Measurements from ENCODE around the gene CDSN.
A peak's percentile ranks its signal among the peaks of the same experiment; 100 is the strongest.
"Not testable (repeated sequence)": the region's sequence is repeated elsewhere in the genome, so short reads cannot be mapped to it uniquely, and the experiment has no call there.

The CDSN gene, protein sequence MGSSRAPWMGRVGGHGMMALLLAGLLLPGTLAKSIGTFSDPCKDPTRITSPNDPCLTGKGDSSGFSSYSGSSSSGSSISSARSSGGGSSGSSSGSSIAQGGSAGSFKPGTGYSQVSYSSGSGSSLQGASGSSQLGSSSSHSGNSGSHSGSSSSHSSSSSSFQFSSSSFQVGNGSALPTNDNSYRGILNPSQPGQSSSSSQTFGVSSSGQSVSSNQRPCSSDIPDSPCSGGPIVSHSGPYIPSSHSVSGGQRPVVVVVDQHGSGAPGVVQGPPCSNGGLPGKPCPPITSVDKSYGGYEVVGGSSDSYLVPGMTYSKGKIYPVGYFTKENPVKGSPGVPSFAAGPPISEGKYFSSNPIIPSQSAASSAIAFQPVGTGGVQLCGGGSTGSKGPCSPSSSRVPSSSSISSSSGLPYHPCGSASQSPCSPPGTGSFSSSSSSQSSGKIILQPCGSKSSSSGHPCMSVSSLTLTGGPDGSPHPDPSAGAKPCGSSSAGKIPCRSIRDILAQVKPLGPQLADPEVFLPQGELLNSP

DNA sequence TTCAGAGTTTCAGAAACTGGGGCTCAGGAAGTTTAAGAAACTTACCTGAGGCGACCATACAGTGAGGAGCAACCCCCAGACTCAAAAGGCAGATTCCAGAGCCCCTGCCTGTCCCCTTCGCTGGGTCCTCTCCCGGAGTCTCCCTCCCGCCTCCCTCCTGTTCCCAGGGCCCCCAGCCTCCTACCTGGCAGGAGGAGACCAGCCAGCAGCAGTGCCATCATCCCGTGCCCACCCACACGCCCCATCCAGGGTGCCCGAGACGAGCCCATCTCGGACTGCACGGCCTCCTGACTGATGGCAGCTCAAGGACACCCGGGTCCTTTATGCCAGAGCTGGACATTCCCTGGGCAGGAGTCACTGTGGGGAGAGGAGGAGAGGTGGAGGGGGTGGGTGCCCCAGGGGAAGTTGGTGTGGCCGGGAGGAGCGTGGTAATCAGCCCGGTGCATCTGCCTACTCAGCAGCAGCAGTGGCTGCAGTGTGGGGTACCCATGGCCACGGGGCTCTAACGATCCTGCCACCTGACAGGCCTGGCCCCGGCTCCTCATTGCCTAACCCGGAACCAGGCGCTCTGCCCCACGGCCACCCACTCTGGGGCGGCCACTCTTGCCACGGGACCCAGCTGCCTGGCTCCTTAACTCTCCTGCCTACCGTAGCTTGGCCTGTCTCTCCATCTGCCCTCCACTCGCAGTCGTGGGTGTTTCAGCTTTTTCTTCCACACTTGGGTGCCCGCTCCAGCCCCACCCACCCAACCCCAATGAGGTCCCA is at the start of gene CDSN:
CDSN (minus strand) TSS at position 296 of the 765 bp plus-strand sequence; CDS start at position 269, 27 bp downstream.
- Histone ChIP-seq H3K27me3 (ENCODE audit: low read depth) (no peaks in the 10 kb centered on the region), H3K36me3 (replicated peaks) (no peaks in the 10 kb centered on the region), H3K4me1 (no peaks in the 10 kb centered on the region), H3K9me3 (no peaks in the 10 kb centered on the region), H3K4me3 (no peak within 1 kb of the TSS)
- in situ Hi-C loops (cut with MboI; ENCODE audit: low sequenced_read_pairs) = no loop called here
- no peak for DNase-seq (ENCODE audit: low spot score in 2 of 2)

- no peak for DNase-seq (ENCODE audit: low spot score in 2 of 2)
- Histone ChIP-seq H3K36me3 (replicated peaks) (peaks cover 4% of the 10 kb centered on the region), H3K9me3 (peaks cover 3% of the 10 kb centered on the region; the same call in 1 of the 2 replicates), H3K4me3 (no peak overlapping the region), H3K27me3 (ENCODE audit: low read depth) (no peaks in the 10 kb centered on the region), H3K4me1 (peaks cover 14% of the 10 kb centered on the region)
- in situ Hi-C loops (cut with MboI; ENCODE audit: low sequenced_read_pairs) = no loop called here
Measured at GRCh38 chr6:31169123-31169857, 49.0 kb upstream of the CDSN start.

GRCh38 chr6:31168606-31169005 is 48.4 kb upstream of the CDSN start:
- DNase-seq (ENCODE audit: low spot score in 2 of 2) = no peak
- Histone ChIP-seq H3K9me3 (peaks cover 3% of the 10 kb centered on the region; the same call in 1 of the 2 replicates), H3K4me1 (peaks cover 14% of the 10 kb centered on the region), H3K36me3 (replicated peaks) (peaks cover 5% of the 10 kb centered on the region), H3K27me3 (ENCODE audit: low read depth) (no peaks in the 10 kb centered on the region), H3K4me3 (no peak overlapping the region)
- in situ Hi-C loops (cut with MboI; ENCODE audit: low sequenced_read_pairs) = no loop called here

DNA sequence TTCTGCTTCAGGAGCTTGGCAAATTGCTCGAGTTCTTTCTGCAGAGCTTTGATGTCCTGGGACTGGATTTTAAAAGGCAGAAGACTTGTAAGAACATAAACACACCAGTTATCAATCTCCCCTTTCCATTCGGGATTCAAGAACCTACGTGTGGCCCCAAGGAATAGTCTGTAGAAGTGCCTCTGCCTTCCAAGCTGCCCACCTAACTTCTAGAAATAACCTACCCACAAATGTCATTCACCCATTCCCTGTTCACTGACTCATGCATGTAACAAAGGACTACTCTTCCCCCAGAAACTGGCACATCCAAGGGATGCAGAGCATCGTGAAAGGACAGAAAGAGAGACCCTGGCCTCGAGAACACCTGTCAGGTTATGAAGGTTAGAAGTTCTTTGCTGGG is 45.7 kb upstream of the CDSN start:
- Histone ChIP-seq H3K4me1 (no peaks in the 10 kb centered on the region), H3K9me3 (peaks cover 3% of the 10 kb centered on the region; the same call in 1 of the 2 replicates), H3K27me3 (ENCODE audit: low read depth) (no peaks in the 10 kb centered on the region), H3K4me3 (no peak overlapping the region), H3K36me3 (replicated peaks) (peaks cover 25% of the 10 kb centered on the region)
- no peak for DNase-seq (ENCODE audit: low spot score in 2 of 2)
- in situ Hi-C loops (cut with MboI; ENCODE audit: low sequenced_read_pairs) = no loop called here

- H3K9me3 ChIP-seq; DNase-seq (ENCODE audit: low spot score in 2 of 2); H3K4me1 ChIP-seq; H3K27me3 ChIP-seq (ENCODE audit: low read depth); in situ Hi-C loops (cut with MboI; ENCODE audit: low sequenced_read_pairs); H3K4me3 ChIP-seq: not testable (repeated sequence)
- H3K36me3 ChIP-seq (replicated peaks) = peaks cover 26% of the 10 kb centered on the region
Measured at GRCh38 chr6:31165064-31165832, 45.0 kb upstream of the CDSN start.

- peak overlapping the region; percentile 18; the same call in 1 of the 2 replicates for H3K4me3 ChIP-seq
- peaks cover 27% of the 10 kb centered on the region for H3K36me3 ChIP-seq (replicated peaks)
- not testable (repeated sequence) for H3K4me1 ChIP-seq
Measured at GRCh38 chr6:31164475-31165063, 44.3 kb upstream of the CDSN start.

GRCh38 chr6:31163922-31164321 is 43.7 kb upstream of the CDSN start:
- Histone ChIP-seq H3K9me3 (no peaks in the 10 kb centered on the region), H3K4me3 (no peak overlapping the region), H3K27me3 (ENCODE audit: low read depth) (no peaks in the 10 kb centered on the region), H3K36me3 (replicated peaks) (peaks cover 27% of the 10 kb centered on the region), H3K4me1 (peaks cover 6% of the 10 kb centered on the region)
- in situ Hi-C loops (cut with MboI; ENCODE audit: low sequenced_read_pairs) = no loop called here
- no peak for DNase-seq (ENCODE audit: low spot score in 2 of 2)

More at GRCh38 chr6:31164475-31165063, 44.3 kb upstream of the CDSN start:
- H3K27me3 ChIP-seq (ENCODE audit: low read depth); DNase-seq (ENCODE audit: low spot score in 2 of 2); in situ Hi-C loops (cut with MboI; ENCODE audit: low sequenced_read_pairs); H3K9me3 ChIP-seq: not testable (repeated sequence)

- Histone ChIP-seq H3K27me3 (ENCODE audit: low read depth) (no peaks in the 10 kb centered on the region), H3K4me3 (no peak overlapping the region), H3K9me3 (no peaks in the 10 kb centered on the region), H3K4me1 (peaks cover 6% of the 10 kb centered on the region), H3K36me3 (replicated peaks) (peaks cover 27% of the 10 kb centered on the region)
- in situ Hi-C loops (cut with MboI; ENCODE audit: low sequenced_read_pairs) = no loop called here
- no peak for DNase-seq (ENCODE audit: low spot score in 2 of 2)
Measured at GRCh38 chr6:31162463-31163165, 42.4 kb upstream of the CDSN start.

DNA sequence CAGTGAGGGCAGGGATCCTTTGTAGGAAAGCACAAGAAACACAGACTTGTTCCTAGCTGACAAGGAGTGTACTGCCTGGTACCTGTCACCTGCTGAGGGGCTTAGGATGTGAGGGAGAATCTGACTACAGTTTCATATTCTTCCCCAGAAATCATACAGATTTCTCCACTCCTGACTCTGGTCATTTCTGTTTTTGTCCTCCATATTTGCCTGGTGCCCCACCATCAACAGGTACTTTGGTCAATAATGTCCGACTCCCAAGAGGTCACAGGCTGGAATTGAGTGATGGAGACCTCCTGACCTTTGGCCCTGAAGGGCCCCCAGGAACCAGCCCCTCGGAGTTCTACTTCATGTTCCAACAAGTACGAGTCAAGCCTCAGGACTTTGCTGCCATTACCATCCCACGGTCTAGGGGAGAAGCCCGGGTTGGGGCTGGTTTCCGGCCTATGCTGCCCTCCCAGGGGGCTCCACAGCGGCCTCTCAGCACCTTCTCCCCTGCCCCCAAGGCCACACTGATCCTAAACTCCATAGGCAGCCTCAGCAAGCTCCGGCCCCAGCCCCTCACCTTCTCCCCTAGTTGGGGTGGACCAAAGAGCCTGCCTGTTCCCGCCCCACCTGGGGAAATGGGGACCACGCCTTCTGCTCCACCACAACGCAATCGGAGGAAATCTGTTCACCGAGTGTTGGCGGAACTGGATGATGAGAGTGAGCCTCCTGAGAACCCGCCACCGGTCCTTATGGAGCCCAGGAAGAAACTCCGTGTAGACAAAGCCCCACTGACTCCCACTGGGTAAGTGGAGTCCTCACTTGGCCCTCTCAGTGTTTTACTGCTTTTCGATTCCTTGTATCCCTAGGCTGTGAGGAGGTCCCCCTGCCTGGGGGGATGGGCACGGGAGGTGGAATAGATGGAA is 41.2 kb upstream of the CDSN start:
- H3K9me3 ChIP-seq = no peaks in the 10 kb centered on the region
- H3K27me3 ChIP-seq (ENCODE audit: low read depth) = no peaks in the 10 kb centered on the region
- peaks cover 31% of the 10 kb centered on the region for H3K36me3 ChIP-seq (replicated peaks)
- H3K4me3 ChIP-seq = no peak overlapping the region
- peaks cover 11% of the 10 kb centered on the region for H3K4me1 ChIP-seq
- in situ Hi-C loops (cut with MboI; ENCODE audit: low sequenced_read_pairs) = no loop called here
- no peak for DNase-seq (ENCODE audit: low spot score in 2 of 2)

DNA sequence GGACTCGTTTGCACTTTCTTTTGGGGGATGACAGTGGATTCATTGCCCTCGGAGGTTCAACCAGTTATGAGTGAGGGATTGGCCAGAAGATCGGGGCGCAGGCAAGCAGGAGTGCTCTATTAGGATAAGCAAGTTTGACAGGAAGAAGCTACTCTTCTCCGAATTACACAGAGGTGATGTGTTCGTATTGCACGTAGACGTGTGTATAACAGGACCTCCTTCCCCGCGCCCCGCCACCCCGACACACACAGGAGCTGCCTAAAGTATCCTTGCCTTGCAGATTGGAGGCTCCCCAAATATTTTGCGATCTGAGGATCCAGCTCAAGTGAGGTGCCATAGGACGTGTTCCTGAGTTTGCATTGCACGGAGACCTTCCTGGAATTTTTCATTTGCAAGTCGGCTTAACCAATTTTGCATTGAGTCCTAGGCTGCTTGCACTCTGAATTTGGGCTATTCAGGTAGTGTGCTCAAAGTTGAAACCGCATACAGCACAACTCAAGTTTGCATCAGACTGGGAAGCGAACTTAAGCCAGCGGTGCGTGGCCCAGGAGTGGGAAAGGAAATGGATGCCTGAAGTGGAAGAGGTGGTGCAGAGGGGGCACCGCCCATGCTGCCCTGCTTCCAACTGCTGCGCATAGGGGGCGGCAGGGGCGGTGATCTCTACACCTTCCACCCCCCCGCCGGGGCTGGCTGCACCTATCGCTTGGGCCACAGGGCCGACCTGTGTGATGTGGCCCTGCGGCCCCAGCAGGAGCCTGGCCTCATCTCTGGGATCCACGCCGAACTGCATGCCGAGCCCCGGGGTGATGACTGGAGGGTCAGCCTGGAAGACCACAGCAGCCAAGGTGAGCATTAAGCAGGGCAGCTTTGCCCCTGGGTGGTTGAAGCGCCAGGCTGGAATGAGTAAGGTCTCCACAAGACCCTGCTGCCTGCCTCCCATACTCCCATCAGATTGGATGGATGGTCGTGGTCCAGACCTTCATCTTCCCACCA is 38.9 kb upstream of the CDSN start:
- H3K27me3 ChIP-seq (ENCODE audit: low read depth) = no peaks in the 10 kb centered on the region
- H3K4me1 ChIP-seq = peaks cover 11% of the 10 kb centered on the region
- peak overlapping the region; percentile 79 for H3K4me3 ChIP-seq
- peak; percentile 33 to 69 for DNase-seq (ENCODE audit: low spot score in 2 of 2)
- peaks cover 51% of the 10 kb centered on the region for H3K36me3 ChIP-seq (replicated peaks)
- in situ Hi-C loops (cut with MboI; ENCODE audit: low sequenced_read_pairs) = no loop called here
- no peaks in the 10 kb centered on the region for H3K9me3 ChIP-seq

Data from HAP-1 (cell line).